Endothelial cell of umbilical vein (primary cell): ENCODE results near the gene ANKRD44. TPM values are rescaled to one million over a fixed set of nuclear protein-coding genes. Genes with fewer than 3 reads are reported as not detected.

Experiments
- BruUV-seq: library from RNA; stranded (reverse); fragments of 400-500 nt; replicated peaks from 2 replicates; lab custom pipeline; 2021; lab: Mats Ljungman, UMichigan
- CTCF ChIA-PET: fragments of 300-600, 350-600 bp; sonication (Branson Sonifier 250); formaldehyde crosslinking; loops from one replicate; lab custom pipeline; 2021; ENCODE audit warnings: antibody characterized with exemption, inconsistent platforms; lab: Charles Lee
- POLR2A ChIA-PET: fragments of 300-600, 350-600 bp; sonication (Branson Sonifier 250); formaldehyde crosslinking; loops from one replicate; lab custom pipeline; 2021; ENCODE audit warnings: antibody characterized with exemption, inconsistent platforms; lab: Charles Lee
- DNase-seq: peaks from one replicate; pipeline ENCODE4 v3.0.0-alpha.2; 2011; ENCODE audit warnings: low read depth, low spot score
- FAIRE-seq: peaks from 2 replicates; lab custom pipeline; 2011; peaks lifted over from hg19 to GRCh38; lab: Jason Lieb, UNC
- H2AFZ ChIP-seq: 2 replicates; pipeline ENCODE4 v1.6.0; 2012; ENCODE audit warnings: low read depth, low read length, control low read depth, inconsistent platforms
- H3K27ac ChIP-seq: 2 replicates; pipeline ENCODE4 v1.5.1; 2011; ENCODE audit warnings: low read depth, mild to moderate bottlenecking, control low read depth, low read length, moderate library complexity; ENCODE audit not compliant: insufficient read depth
- H3K27me3 ChIP-seq, 2 experiments: 2 replicates each; pipeline versions ENCODE4 v1.6.0 to v1.6.1; 2011; ENCODE audit warnings: low read length in 2 of 2, mixed read lengths in 1 of 2; ENCODE audit not compliant: control insufficient read depth in 2 of 2, insufficient read depth in 2 of 2
- H3K36me3 ChIP-seq, 2 experiments: 2 replicates in 1 of 2; 3 replicates in 1 of 2; pipeline ENCODE4 v1.5.1; 2011; ENCODE audit warnings: low read length in 2 of 2, mild to moderate bottlenecking in 1 of 2, moderate library complexity in 1 of 2; ENCODE audit not compliant: control insufficient read depth in 2 of 2, insufficient read depth in 2 of 2; ENCODE audit errors: extremely low read depth in 1 of 2
- H3K4me1 ChIP-seq: 3 replicates; pipeline ENCODE4 v1.5.1; 2011; ENCODE audit warnings: mild to moderate bottlenecking, low read length; ENCODE audit not compliant: control insufficient read depth, insufficient read depth; ENCODE audit errors: extremely low read depth
- H3K4me2 ChIP-seq: 2 replicates; pipeline ENCODE4 v1.6.1; 2011; ENCODE audit warnings: low read length, control low read depth, mixed read lengths; ENCODE audit not compliant: insufficient read depth
- H3K4me3 ChIP-seq, 3 experiments: fragments of 200-600 bp in 1 of 3; sonication (generic), shearing (Covaris generic) in 1 of 3; replicated peaks in 1 of 3; 2 replicates each; pipeline ENCODE4 v1.5.1; 2011 to 2016; ENCODE audit warnings: control low read depth in 3 of 3, low read length in 3 of 3, mild to moderate bottlenecking in 2 of 3, inconsistent platforms in 1 of 3, low read depth in 1 of 3, moderate library complexity in 1 of 3; ENCODE audit not compliant: insufficient read depth in 1 of 3
- H3K79me2 ChIP-seq: 2 replicates; pipeline ENCODE4 v1.6.0; 2012; ENCODE audit warnings: low read length, inconsistent platforms; ENCODE audit not compliant: control insufficient read depth, insufficient read depth
- H3K9ac ChIP-seq: replicated peaks from 2 replicates; pipeline ENCODE3; 2011; ENCODE audit warnings: low read length, control low read depth; ENCODE audit not compliant: insufficient read depth; ENCODE audit errors: extremely low read depth
- H3K9me1 ChIP-seq: replicated peaks from 3 replicates; pipeline ENCODE4 v1.6.0; 2011; ENCODE audit warnings: mild to moderate bottlenecking, low read length; ENCODE audit not compliant: control insufficient read depth, insufficient read depth; ENCODE audit errors: extremely low read depth
- H3K9me3 ChIP-seq: replicated peaks from 2 replicates; pipeline ENCODE4 v1.5.1; 2012; ENCODE audit warnings: low read length, inconsistent platforms; ENCODE audit not compliant: control insufficient read depth, insufficient read depth
- H4K20me1 ChIP-seq: replicated peaks from 2 replicates; pipeline ENCODE3; 2011; ENCODE audit warnings: mild to moderate bottlenecking, low read length; ENCODE audit not compliant: control insufficient read depth, insufficient read depth; ENCODE audit errors: extremely low read depth
- CTCF ChIP-seq, 2 donors: IDR thresholded peaks; 1 replicate in 1 of 2; 2 replicates in 1 of 2; pipeline ENCODE4 v1.5.1; 2011; ENCODE audit warnings: low read length in 2 of 2, mild to moderate bottlenecking in 2 of 2, moderate library complexity in 2 of 2, control low read depth in 1 of 2, inconsistent platforms in 1 of 2, low read depth in 1 of 2; ENCODE audit not compliant: insufficient read depth in 1 of 2; ENCODE audit errors: extremely low read depth in 1 of 2
- EZH2 ChIP-seq: IDR thresholded peaks from 2 replicates; pipeline ENCODE4 v1.6.1; 2012; ENCODE audit warnings: borderline replicate concordance, low read depth, mild to moderate bottlenecking, moderate library complexity, low read length, inconsistent platforms; ENCODE audit not compliant: severe bottlenecking
- GATA2 ChIP-seq: IDR thresholded peaks from 2 replicates; pipeline ENCODE4 v1.7.0; 2011; ENCODE audit warnings: low read depth, mild to moderate bottlenecking, moderate library complexity, mixed read lengths, low read length; ENCODE audit not compliant: insufficient read length, insufficient read depth
- JUN ChIP-seq: IDR thresholded peaks from 2 replicates; pipeline ENCODE4 v1.6.1; 2011; ENCODE audit warnings: borderline replicate concordance, low read depth; ENCODE audit not compliant: insufficient read length, insufficient read depth
- dilution Hi-C: fragments of 300-500 bp; cut with MboI; formaldehyde crosslinking; loops from one replicate; pipeline ENCODE4 v1.15.0; 2019; ENCODE audit warnings: low sequenced_read_pairs; ENCODE audit not compliant: extremely low pct_ligation_motif_present
- intact Hi-C: fragments of 100-400 bp; cut with micrococcal nuclease; formaldehyde crosslinking; loops from one replicate; pipeline ENCODE4 v1.10.0; 2022
- polyA plus RNA-seq, 4 experiments: library from polyadenylated mRNA; depleted of rRNA in 3 of 4; stranded (reverse) in 3 of 4; unstranded in 1 of 4; fragments of >200 nt; gene quantifications; 2 replicates each; pipeline versions ENCODE4 v1.2.1 to v1.2.3, GENCODE V29; 2011 to 2012; ENCODE audit warnings: missing spikeins in 1 of 4
- total RNA-seq: library from RNA; stranded (reverse); gene quantifications from 2 replicates; pipeline ENCODE4 v1.2.3, GENCODE V29; 2021

The ANKRD44 gene
- total and polyA plus RNA-seq, 2 donors (not counting 3 experiments of a cell fraction or from before 2014, with no cell fraction given) = 3.4 to 6.1 TPM

GRCh38 chr2:197007716-197008628 lies 302.6 kb downstream of the ANKRD44 start:
- intact Hi-C loops (no loop called here), dilution Hi-C loops (no loop called here)
- Histone ChIP-seq H3K9ac (no peak overlapping the region), H3K27ac (no peak overlapping the region), H3K36me3 (no peaks in the 10 kb centered on the region), H3K4me1 (no peaks in the 10 kb centered on the region), H3K27me3 (no peaks in the 10 kb centered on the region), H4K20me1 (no peaks in the 10 kb centered on the region), H2AFZ (peak overlapping the region; percentile 15), H3K79me2 (no peaks in the 10 kb centered on the region), H3K4me2 (no peak overlapping the region), H3K9me3 (no peaks in the 10 kb centered on the region), H3K9me1 (no peaks in the 10 kb centered on the region), H3K4me3 (no peak overlapping the region)
- DNase-seq (no peak), FAIRE-seq (no peak)
- CTCF ChIA-PET = interaction anchor here (0.9 to 1.2 kb wide), 5 partner anchors 11 to 162 kb away, joined by 3 to 4 read pairs (median 4); no protein-coding TSS in a partner anchor
- POLR2A ChIA-PET = no interaction called here
- no TSS peak for BruUV-seq
- TF ChIP-seq EZH2 (no peak), JUN (no peak), GATA2 (no peak), CTCF (IDR thresholded peaks at IDR 0.05; ENCODE audit: extremely low read depth in 1 of 2, insufficient read depth in 1 of 2, low read depth in 1 of 2, low read length in 2 of 2) (no peak)
